HPDE6-E6E7 (cell line): ENCODE data around the gene UBXN6.

Experiments
- DNase-seq: peaks from one replicate; pipeline ENCODE4 v3.0.0; 2011; ENCODE audit warnings: missing footprints; ENCODE audit errors: extremely low spot score

UBXN6 gene

DNA sequence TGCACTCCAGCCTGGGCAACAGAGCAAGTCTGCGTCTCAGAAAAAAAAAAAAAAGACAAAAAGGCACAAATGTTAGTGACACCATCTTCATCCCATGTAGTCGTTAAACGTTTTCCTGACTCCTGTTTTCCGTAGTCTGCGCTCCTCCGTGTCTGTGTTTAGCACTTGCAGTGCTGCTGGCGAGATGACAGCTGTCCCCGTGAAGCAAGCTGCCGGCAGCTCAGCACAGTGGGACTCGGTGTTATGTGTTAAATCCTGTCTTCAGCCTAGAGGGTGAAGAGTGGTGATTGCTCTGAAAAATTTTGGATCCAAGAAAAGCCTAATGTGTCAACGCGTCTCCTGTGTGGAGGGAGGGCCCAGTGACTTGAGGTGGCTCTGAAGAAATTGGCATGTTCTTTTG lies 18.4 kb downstream of the UBXN6 start:
- no peak for DNase-seq

GRCh38 chr19:4437103-4437502 lies 20.5 kb downstream of the UBXN6 start:
- no peak for DNase-seq

- no peak for DNase-seq
Measured at GRCh38 chr19:4436231-4436630, 21.4 kb downstream of the UBXN6 start.

DNA sequence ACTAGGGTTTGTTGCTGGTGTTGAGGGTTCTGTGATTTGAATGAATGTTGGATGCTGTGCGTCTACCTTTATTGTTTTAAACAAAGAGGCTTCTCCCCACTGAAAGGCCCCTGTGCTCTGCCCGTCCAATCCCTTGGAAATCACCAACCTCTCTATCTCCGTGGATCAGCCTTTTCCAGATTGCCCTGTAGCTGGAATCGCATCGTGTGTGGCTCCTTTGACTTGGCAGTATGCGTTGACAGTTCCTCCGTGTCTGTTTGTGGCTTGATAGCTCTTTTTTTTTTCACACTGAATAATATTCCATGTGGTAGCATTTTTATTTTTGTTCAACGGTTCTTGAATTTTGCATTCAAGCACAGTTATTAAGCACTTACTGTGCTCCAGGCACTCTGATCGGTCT lies 23.2 kb downstream of the UBXN6 start:
- DNase-seq = no peak

DNA sequence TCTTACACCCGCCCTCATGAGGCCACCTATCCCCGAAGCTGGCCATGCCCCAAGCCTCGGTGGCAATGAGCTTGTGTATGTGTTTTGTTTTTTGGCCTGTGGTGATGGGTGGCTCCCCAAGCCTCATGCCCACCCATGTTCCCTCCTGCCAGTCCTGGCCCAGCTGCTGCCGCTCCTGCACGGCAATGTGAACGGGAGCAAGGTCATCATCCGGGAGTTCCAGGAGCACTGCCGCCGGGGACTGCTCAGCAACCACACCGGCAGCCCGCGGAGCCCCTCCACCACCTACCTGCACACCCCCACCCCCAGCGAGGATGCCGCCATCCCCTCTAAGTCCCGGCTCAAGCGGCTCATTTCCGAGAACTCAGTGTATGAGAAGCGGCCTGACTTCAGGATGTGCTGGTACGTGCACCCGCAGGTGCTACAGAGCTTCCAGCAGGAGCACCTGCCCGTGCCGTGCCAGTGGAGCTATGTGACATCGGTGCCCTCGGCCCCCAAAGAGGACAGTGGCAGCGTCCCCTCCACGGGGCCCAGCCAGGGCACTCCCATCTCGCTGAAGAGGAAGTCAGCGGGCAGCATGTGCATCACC lies 24.6 kb downstream of the UBXN6 start:
- no peak for DNase-seq

- no peak for DNase-seq
Measured at GRCh38 chr19:4431808-4432674, 25.6 kb downstream of the UBXN6 start.

DNA sequence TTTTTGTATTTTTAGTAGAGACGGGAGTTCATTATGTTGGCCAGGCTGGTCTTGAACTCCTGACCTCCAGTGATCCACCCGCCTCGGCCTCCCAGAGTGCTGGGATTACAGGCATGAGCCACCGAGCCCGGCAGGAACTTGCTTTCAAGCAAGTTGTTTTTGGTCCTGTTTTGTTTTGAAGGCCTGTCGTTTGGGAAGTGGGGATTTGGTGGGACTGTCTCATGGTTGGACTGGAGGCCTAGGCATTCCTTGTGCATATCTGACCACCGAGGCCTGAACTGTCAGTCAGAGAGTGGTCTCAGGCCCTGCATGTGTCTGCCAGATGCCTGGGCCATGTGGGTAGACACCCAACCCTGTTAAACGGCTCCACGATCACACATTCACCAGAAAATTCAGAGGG lies 26.3 kb downstream of the UBXN6 start:
- no peak for DNase-seq

DNA sequence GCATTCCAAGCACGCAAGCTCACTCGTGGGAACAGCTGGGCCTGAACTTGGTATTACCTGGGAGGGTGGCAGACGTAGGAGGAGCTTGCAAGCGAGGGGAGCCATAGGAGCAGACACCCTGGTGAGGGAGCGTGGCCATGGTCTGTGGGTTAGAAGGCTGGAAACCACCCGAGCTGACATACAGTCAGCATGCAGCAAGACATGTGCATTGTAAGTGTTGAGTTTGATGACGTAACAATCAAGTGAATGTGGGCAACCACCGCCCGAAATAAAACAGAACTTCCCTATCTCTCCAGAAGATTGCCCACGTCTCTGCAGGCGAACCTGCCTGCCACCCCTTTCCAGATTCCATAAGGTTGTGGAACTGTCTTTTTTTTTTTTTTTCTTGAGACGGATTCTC lies 26.8 kb downstream of the UBXN6 start:
- DNase-seq = no peak

GRCh38 chr19:4429771-4430171 lies 27.8 kb downstream of the UBXN6 start:
- no peak for DNase-seq

- no peak for DNase-seq
Measured at GRCh38 chr19:4429256-4429655, 28.3 kb downstream of the UBXN6 start.

DNA sequence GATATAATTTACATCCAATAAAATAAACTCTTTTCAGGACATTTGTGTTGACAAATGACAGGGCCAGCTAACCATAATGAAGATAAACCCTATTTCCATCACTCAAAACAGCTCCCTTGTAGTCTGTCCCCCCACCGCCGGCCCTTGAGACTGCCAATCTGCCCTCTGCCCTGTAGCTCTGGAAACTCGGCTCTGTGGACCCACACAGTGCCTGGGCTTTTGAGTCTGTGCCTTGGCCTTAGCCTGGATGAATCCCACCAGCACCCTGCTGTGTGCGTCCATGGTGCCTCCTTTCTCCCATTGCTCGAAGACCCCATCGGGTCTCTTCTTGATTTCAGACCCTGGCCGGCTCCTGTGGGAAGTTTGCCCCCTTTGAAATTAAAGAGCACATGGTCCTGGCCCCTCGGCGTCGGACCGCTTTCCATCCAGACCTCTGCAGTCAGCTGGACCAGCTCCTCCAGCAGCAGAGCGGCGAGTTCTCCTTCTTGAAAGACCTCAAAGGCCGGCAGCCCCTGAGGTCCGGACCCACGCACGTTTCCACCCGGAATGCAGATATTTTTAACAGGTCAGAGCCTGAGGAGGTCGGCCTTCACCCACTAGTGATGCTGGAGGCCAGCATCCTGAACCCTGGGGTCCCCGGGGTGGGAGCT lies 29.1 kb downstream of the UBXN6 start:
- DNase-seq = no peak

- no peak for DNase-seq
Measured at GRCh38 chr19:4425537-4425936, 32.1 kb downstream of the UBXN6 start.

DNA sequence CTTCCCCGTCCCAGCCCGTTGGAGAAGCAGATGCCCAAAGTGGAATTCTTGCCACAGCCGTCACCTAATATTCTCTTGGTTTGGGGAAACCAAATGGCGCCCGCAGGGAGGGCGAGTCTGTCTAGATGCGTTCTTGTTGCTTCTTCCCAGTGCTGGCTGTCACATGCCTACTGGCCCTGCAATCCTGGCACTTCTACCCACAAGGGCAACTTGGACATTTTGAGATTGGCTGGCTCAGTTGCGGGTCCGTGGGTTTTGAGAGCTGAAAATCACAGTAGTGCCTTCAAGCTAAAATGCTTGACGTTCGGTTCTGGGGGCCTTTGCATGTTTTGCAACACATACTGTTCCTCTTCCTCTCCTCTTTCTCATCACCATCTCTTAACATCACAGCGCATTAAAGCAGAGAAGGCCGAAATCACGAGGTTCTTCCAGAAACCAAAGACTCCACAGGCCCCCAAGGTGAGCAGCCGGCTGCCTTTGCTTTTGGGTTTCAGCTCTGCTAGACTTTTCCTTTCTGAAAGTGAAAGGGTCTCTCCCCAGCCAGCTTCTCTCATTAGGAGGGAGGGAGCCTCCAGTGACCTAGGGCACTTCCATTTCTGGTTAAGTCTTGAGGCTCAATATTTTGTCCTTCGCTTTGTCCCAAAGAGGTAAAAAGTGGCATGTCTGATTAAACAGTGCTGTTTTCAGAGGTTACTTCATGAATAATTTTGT lies 34.0 kb downstream of the UBXN6 start:
- DNase-seq = no peak

GRCh38 chr19:4416268-4416667 lies 41.3 kb downstream of the UBXN6 start:
- no peak for DNase-seq

DNA sequence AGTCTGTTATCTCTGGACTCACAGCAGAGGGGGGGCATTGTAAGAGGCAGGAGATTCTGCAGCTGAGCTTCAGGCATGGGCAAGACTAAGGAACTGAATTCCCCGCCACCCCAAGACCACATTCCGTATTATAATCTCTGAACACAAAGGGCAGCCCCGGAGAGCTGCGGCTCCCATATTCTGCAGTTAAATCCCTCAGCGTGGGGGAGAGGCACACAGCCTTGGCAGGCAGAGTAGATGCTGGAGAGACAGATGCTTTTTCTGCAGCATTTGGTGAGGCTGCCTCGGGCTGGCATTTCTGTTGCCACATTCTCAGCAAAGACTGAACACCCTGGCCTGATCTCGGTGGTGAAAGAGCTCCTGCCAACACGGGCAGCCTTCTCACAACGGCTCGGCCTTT lies 42.2 kb downstream of the UBXN6 start:
- no peak for DNase-seq

GRCh38 chr19:4414800-4415321 lies 42.7 kb downstream of the UBXN6 start:
- no peak for DNase-seq

GRCh38 chr19:4414144-4414799 lies 43.3 kb downstream of the UBXN6 start:
- no peak for DNase-seq

DNA sequence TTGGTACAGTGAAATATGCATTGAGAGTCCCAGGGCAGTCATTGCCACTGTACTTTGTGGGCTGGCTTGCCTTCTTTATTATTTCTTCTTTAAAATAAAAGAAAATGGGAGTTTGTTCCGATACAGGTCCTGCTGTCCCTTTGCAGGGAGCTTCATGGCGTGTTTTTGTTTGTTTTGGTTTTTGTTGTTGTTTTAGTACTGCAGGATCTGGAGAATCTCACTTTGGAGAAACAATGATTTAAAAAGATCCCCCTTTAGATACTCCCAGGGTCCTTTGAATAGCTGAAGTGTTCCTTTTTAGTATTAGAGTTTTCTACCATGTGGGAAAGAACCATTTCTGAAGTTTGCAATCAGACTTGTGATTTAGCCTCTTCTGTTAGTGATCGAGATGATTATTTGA lies 44.0 kb downstream of the UBXN6 start:
- DNase-seq = no peak

GRCh38 chr19:4409123-4409933 lies 48.3 kb downstream of the UBXN6 start:
- no peak for DNase-seq

DNA sequence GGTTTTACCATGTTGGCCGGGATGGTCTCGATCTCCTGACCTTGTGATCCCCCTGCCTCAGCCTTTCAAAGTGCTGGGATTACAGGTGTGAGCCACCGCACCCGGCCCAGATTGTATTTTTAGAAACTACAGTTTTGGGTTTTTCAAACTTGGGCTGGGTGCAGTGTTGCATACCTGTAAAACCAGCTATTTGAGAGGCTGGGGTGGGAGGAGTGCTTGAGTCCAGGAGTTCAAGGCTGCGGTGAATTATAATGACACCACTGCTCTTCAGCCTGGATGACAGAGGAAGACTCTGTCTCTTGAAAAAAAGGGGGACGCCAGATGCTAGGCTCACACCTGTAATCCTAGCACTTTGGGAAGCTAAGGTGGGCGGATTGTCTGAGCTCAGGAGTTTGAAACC lies 51.0 kb downstream of the UBXN6 start:
- DNase-seq = no peak

GRCh38 chr19:4405977-4406376 lies 51.6 kb downstream of the UBXN6 start:
- DNase-seq = no peak
